UCSD-AML1 (cell line): Measurements from ENCODE around the gene OPRD1.
"Not testable (repeated sequence)": the region's sequence is repeated elsewhere in the genome, so short reads cannot be mapped to it uniquely, and the experiment has no call there.

Experiments used
- DNase-seq: peaks from one replicate; lab custom pipeline; 2025; ENCODE audit not compliant: unreplicated experiment; lab: John Stamatoyannopoulos, UW

OPRD1 gene

DNA sequence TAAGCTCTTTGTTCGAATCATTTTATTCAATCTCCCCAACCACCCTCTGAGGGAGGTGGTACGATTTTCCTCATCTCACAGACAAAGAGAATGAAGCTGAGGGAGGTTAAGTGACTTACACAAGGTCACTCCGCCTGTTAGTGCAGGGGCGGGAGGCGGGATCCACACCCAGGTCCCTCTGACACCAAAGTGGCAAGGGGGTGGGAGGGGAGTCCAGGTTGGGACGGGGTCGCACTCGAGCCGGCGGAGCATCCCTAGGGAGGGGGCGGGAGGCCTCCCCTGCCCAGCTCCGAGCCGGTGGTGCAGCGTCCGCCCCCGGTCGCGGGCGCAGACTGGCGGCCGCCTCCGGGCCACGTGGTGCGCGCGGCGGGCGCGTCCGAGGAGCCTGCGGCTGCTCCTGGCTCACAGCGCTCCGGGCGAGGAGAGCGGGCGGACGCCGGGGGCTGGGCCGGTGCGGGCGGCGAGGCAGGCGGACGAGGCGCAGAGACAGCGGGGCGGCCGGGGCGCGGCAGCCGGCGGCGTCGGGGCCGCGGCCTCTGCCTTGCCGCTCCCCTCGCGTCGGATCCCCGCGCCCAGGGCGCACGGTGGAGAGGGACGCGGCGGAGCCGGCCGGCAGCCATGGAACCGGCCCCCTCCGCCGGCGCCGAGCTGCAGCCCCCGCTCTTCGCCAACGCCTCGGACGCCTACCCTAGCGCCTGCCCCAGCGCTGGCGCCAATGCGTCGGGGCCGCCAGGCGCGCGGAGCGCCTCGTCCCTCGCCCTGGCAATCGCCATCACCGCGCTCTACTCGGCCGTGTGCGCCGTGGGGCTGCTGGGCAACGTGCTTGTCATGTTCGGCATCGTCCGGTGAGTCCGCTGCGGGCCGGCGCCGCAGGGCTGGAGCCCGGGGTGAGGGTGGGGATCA, at the start of gene OPRD1:
Gene OPRD1, plus strand, starts transcription at position 405 of the 903 bp plus-strand sequence. Its CDS starts 214 bp downstream, at position 619.
- no peak for DNase-seq

DNA sequence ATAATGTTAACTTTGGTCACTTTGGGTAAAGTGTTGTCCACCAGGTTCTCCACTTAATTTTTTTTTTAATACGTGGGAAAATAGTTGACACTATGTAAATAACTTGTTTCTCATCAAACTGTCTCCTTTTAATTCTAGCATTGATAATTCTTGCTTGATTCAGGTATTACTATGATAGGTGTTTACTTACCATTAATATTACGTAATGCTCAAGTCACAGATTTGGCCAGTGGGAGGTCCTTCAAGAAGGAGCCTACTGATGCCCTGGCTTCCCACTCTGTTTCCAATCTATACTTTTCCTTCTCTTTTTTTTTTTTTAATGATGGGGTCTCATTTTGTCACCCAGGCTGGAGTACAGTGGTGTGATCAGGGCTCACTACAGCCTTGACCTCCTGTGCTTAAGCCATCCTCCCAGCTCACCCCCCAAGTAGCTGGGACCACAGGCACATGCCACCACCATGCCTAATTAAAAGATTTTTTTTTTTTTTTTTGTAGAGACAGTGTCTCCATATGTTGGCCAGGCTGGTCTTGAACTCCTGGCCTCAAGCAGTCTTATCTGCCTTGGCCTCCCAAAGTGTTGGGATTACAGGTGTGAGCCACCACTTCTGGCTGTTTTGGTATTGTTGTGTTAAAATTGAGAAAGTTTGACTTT, 45.3 kb upstream of the OPRD1 start:
- no peak for DNase-seq

DNA sequence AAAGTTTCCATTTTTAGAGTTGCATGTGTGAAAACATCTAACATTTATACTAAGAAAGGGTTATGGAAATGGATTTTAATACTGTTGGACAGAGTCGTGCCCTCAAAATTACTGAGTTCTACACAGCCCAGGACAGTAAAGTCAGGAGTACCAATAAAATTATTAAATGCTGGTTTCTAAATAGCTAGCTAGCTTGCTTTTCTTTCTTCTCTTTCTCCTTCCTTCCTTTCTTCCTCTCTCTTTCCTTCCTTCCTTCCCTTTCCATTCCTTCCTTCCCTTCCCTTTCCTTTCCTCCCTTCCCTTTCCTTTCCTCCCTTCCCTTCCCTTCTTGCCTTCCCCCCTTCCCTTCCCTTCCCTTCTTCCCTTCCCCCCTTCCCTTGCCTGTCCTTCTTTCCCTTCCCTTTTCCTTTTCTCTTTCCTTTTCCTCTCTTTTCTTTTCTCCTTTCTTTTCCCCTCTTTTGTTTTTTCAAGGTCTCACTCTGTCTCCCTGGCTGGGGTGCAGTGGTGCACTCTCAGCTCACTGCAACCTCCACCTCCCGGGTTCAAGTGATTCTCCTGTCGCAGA, 41.3 kb upstream of the OPRD1 start:
- no peak for DNase-seq

DNA sequence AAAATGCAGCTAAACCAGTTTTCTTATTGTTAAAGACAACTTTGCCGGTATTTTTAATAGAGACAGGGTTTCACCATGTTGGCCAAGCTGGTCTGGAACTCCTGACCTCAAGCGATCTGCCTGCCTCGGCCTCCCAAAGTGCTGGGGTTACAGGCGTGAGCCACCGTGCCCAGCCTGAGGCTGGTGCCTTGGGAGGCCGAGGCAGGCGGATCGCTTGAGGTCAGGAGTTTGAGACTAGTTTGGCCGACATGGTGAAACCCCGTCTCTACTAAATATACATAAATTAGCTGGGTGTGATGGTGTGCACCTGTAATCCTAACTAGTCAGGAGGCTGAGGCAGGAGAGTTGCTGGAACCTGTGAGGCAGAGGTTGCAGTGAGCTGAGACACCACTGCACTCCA, 40.0 kb upstream of the OPRD1 start:
- not testable (repeated sequence) for DNase-seq

DNA sequence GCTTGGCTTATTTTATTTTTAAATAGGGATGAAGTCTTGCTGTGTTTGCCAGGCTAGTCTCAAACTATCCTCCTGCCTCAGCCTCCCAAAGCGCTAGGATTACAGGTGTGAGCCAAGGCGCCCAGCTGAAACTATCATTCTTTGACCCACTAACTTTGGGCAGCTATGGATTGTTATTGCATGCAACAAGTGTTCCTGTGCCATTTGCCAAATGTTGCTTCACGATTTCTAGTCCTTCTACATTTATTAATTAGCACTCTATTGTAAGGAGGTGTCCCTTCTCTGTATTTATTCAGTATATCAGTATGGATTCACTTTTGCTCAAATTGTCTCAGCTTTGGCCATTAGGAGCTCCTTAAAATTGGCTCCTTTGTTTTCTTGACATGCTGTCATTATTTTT, 38.9 kb upstream of the OPRD1 start:
- no peak for DNase-seq

DNA sequence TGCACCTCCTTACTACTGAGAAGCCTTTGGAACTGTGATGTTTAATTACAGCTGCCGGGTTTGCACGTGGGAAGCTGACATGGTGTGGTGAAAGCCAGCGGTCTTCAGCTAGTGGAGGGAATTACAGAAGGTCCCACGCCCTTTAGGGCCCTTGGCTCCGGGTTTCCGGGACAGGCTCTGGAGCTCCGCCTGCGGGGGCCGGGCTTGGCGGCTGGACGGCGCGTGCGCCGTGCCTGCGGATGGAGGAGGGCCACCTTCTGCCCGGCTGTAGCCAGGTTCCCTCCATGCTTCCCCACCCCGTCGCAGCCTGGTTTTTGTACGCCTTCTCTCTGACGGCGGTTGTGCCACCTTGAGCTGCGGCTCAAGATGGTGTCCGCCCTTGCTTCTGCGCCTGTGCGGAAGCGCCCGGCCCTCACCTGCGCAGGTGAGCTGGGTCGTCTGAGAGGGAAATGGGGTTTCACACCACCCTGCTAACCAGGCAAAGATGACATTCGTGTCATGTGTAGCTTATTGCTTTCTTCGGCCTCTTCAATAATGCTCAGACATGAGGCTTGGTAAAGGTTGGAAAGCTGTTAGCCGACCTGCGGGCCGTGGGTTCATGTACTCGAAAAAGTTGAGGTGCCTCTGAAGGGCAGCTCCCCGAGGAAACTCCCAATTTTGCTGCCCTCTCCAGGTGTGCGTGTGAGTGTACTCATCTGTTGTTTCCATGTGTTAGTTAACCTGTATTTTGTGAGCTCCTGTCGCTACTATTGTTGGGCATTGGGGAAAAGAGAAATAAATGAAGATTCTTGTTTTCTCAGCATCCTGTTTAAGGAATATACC, 36.6 kb upstream of the OPRD1 start:
- DNase-seq: no peak

DNA sequence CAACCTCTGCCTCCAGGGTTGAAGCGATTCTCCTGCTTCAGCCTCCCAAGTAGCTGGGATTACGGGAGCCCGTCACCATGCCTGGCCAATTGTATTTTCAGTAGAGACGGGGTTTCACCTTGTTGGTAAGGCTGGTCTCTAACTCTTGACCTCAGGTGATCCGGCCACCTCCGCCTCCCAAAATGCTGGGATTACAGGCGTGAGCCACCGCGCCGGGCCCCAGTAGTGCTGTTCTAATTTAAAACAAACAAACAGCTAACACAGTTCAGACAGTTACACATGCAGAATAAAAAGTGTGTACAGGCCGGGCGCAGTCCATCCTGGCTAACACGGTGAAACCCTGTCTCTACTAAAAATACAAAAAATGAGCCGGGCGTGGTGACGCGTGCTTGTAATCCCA, 35.6 kb upstream of the OPRD1 start:
- DNase-seq: no peak

DNA sequence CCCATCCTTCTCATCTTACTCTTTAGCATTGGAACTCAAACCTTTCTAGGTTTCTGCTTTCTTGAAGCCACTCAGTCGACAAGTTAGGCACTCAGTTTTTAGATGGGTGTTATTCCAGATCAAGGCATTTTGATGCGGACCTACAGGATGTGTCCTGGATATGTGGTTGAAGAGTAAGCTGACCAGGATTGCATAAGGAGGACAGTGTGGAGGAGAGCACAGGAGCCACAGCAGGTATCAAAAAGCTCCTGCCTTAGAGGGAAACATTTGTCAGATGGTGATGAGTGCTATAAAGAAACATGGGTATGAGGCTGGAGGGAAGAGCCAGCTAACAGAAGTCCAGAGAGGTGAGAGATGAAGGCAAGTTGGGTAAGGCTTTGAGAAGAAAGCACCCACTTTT, 33.9 kb upstream of the OPRD1 start:
- no peak for DNase-seq

DNA sequence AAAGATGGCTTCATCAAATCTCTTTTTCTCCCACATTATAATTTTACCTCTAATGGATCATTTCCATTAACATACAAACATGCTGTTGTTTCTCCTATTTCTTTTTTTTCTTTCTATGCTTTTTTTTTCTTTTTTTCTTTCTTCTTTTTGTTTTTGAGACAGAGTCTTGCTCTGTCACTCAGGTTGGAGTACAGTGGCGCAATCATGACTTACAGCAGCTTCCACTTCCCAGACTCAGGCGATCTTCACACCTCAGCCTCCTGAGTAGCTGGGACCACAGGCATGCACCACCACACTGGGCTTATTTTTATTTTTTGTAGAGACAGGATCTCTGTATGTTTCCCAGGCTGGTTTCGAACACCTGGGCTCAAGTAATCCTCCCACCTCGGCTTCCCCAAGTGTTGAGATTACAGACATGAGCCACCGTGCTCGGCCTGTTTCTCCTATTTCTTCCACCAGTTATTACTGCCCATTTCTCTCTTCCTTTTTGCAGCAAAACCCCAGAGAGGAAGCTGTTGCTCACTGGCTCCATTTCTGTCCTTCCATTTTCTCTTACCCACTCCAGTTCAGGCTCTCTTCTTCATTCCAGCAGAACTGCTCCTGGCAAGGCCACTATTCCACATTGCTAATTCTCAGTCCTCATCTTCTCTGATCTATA, 32.1 kb upstream of the OPRD1 start:
- DNase-seq: no peak

DNA sequence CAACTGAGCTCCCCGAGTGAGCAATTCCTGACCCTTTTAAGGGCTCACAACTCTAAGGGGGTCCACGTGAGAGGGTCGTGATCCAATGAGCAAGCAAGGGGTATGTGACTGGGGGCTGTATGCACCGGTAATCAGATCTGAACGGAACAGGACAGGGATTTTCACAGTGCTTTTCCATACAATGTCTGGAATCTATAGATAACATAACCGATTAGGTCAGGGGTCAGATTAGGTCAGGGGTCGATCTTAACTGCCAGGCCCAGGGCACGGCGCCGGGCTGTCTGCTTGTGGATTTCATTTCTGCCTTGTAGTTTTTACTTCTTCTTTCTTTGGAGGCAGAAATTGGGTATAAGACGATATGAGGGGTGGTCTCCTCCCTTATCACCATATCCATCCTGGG, 30.7 kb upstream of the OPRD1 start:
- DNase-seq: no peak

DNA sequence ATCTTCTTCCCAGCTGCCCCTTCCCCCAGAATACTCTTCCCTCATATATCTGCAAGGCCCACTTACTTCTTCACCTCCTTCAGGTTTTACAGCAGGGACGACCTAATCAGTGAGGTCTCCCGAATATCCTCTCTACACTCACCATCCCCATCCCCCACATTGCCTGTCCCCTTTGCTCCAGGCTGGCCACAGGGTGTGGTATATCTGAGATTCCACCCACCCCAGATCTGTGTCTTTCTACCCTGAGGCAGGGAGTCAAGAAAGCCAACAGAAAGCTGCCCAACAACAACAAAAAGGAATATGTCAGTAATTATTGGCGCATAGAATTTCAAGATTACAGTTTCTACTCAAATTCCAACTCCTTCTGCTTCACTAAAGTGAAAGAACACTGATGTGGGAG, 30.0 kb upstream of the OPRD1 start:
- no peak for DNase-seq

DNA sequence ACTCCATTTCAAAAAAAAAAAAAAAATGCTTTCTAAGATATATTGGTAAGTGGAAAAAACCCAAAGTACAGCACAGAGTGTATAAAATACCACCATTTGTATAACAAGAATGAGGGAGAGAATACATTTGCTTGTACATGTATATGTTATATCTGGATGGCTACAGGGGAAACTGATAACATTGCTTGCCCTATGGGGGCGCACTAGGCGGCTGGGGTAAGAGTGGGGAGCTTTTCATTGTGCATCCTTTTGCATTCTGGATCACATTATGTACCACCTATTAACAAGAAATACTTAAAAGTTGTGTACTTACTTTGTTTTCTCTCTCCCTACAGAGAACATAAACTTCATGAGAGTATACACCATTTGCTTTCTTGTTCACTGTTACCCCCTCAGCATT, 28.6 kb upstream of the OPRD1 start:
- no peak for DNase-seq

DNA sequence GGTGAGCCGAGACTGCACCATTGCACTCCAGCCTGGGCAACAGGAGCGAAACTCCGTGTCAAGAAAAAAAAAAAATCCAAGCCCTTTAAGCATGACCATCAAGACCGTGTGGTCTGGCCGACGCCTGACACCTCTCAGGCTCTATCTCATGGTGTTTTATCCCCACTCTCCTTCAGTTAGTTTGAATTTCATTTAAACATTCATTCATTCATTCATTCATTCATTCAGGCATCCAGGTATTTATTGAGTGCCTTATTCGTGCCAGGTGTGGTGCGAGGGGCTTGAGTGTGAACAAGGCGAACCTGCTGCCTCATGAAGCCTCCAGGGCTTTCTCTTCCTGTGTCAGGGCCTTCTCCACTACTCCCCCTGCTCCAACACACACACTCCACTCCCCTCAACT, 22.6 kb upstream of the OPRD1 start:
- DNase-seq: no peak

DNA sequence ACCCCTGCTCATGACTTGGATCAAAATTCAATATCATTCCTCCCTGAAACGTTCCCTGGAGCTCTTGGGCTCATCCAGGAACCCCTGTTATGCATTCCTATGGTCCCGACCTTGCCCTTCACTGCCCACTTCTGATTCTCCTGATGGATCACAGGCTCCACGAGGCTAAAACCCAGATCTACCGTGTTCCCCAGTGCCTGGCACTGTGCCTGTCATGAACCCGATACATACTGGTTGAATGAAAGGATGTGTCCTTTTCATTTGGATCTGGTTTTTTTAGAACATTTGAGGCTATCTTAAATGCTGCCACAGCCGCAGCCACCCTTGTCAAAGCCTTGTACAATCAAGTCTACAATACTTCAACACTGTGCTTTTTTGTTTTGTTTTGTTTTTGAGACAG, 22.2 kb upstream of the OPRD1 start:
- no peak for DNase-seq

DNA sequence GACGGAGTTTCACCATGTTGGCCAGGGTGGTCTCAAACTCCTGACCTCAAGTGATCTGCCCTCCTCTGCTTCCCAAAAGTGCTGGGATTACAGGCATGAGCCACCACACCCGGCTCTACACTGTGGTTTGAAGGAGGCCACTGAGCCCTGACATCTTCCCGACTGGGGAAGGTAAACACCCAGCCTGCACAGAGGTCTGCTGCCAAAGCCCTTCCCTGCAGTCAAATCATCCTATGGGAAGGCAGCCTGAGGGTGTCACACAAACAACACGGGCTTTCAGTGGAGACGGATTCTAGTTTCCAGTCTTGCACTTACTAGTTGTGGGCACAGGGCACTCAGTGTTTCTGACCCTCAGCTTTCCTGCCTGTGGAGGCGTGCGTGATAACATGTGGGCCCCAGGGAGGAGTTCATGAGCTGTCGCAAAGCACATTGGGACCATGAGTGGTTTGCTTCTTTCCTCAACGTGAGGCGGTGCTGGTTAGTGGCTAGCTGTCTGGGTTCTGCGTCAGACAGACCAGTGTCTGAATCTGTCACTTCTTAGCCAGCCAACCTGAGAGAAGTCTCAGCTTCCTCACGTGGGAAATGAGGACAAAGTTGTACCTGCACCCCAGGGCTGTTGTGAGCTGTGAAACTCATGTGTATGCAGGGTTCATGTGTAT, 21.5 kb upstream of the OPRD1 start:
- no peak for DNase-seq

DNA sequence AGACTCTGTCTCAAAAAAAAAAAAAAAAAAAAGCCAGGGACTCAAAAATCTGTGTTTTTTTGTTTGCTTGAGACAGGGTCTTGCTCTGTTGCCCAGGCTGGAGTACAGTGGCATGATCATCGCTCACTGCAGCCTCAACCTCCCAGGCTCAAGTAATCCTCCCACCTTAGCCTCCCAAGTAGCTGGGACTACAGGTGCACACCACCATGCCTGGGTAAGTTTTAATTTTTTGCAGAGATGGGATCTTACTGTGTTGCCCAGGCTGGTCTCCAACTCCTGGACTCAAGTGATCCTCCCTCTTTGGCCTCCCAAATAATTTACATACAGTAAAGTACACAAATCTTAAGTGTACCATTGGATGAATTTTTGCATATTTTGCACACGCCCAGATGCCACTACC, 20.0 kb upstream of the OPRD1 start:
- not testable (repeated sequence) for DNase-seq

DNA sequence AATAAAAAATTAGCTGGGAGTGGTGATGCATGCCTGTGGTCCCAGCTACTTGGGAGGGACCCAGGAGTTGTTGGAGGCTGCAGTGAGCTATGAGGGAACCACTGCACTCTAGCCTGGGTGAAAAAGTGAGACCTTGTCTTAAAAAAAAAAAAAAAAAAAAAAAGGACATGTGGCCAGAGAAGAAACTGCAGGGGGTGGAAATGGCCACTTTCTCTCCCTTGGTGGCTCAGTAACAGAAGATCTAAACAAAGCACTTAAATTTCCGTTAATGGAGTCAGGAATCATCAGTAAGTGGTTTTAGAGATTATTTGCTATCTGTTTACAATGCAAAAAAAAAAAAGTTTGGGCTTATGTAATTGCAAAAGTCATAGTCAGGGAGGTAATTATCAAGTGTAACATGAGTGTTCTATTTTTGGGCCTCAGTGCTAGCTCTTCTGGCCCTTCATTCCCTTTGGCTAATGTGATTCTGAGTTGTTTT, 19.3 kb upstream of the OPRD1 start:
- no peak for DNase-seq

DNA sequence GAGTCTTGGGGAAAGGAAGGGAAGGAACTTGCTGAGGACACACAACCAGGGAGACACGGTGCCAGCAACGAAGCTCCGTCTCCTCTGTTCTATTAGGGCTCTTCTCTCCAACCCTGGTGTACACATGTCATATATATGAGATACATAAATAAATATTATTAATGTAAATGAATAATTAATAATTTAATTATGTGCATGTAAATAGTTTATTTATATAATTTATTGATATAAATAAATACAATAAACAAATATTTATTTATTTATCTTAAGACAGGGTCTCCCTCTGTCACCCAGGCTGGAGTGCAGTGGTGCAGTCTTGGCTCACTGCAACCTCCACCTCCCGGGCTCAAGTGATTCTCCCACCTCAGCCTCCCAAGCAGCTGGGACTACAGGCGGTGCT, 17.4 kb upstream of the OPRD1 start:
- not testable (repeated sequence) for DNase-seq

DNA sequence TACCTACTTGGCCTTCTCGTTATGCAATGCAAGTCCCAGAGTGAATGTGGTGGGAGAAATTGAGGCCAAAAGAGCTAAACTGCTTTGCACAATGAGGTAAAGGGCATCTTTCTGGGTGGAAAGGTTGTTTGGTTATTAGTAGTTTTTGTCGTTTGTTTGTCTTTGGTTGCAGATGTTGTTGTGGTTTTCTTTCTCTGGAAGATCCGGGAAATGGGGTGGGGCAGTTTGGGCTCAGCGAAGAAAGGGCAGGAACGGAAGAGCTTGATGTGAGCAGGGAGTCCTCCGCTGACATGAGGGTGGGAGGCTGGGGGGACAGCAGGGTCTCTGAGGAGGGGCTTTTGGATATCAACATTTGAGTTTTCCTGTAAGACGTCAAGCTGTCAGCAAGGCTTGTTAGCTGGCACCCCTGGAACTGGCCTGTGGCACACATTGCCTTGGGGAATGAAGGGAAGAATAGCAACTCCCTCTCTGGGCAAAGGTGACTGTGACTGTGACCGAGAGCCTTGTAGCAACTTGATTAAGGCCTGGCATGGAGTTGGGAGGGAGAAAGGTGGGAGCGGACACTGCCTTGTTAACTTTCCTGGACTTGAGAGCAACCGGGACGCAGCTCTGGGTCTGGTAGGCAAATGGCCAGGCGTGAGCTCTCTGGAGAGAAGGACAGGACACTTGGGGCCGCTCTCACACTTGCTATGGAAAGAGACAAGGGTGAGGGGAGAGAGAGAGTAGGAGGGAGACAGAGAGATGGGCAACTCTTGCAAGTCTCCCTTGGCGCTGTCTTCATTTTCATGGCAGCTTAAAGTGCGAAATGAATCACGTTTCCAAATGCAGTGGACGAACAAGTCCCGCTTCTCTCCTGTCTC, 15.4 kb upstream of the OPRD1 start:
- DNase-seq: no peak
